Measurements from ENCODE around the gene DGUOK.
"Not testable (repeated sequence)": the region's sequence is repeated elsewhere in the genome, so short reads cannot be mapped to it uniquely, and the experiment has no call there.

Gene DGUOK

DNA sequence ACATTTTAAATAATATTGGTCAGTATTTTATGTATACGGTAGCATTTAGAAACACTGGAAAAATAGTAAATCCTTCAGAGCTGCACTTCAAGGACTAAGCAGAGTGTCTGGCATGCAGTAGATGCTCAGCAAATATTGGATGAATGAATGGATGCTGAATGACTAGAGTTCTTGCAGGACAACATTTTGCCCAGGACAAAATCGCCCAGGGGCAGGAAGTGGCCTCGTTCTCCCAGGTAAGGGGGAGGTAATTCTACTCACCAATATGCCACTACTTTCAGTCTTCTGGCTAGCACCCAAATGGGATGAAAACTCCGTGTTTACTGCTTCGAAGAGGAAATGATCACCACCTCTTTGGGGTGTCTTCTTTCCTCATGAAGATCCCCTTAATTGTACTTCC is 4.0 kb upstream of the DGUOK start:
- no peak for DNase-seq

DNA sequence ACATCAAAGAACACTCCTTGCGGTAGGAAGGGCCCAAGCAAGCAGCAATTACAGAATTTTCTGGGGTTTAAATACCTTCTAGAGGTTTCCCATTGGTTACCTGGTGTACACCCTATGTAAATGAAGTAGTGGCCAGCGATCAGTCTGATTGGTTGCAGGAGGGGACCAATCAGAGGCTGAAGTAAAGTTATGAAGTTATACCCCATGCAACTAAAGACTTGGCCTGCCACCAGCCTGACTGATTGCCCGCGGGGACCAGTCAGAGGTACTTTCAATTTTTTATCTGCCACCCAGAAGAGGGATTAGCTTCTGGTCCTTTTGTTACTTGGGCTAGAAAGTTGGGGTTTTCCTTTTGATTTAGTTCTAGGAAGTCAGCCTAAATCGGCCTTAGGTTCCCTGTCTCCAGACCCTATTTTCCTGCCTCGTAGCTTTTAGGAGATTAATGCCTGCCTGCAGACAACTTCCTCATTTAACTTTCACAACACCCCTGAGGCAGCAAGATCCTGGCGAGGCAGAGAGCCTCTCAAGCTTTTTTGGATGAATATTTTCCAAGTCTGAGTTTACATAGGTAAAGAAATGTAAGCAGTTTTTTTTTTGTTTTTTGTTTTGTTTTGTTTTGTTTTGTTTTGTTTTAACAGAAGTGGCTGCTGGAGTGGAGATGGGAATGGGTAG is 1.5 kb upstream of the DGUOK start:
- no peak for DNase-seq

DNA sequence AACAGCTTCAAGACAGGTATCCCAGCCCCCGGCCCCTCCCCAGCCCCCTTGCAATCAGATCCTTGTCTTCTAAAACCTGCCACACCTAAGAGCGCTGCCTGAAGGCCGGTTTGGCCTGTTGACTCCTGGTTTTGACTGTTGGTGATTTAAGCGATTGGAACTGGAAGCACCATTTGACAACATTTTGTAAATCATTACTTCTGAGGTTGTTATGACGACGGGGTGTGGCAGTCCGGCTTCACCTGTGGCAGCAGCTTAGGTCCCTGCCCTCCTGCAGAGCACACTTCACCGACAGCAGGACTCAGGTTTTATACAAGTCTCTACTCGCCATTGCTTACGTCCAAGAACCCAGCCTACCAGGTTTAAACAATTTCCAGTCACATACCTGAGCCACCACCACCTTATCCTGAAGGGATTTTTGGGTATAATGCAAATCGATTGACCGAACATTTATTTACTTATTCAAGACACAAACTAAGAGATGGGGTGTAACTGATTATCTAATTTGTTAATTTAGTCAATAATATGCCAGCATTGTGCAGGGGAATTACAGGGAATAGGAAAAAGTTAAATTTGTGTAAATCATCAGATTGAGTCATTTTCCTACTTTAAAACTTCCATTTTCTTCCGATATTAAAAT is 707 bp upstream of the DGUOK start:
- DNase-seq = no peak

DNA sequence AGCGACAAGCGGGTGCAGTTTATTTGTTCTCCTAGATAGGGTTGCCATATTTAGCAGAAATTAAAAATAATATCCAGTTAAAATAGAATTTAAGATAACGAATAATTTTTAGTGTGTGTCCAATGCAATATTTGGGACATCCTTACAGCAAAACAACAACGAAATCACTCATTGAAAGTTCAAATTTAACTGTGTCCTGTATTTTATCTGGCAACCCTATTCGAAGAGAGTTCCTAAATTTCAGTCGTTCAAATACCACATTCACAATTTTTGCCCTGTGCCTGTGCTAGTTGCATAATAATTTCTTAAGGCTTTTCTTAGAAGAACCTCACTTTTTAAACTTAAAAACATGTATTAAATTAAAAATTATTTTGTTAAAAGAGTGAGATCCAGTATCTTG is 664 bp downstream of the DGUOK start:
- no peak for DNase-seq

DNA sequence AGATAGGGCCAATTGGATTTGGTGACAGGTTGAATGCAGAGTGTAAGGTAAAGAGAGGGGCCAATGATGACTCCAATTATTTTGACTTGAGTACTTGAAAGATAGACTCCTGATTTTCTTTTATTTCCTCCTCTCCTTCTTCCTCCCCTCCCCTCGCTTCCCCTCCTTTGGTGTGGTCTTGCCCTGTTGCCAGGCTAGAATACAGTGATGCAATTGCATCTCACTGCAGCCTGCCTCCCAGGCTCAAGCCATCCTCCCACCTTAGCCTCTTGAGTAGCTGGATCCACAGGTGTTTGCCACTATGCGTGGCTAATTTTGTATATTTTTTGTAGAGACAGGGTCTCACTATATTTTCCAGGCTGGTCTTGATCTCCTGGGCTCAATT is 2.3 kb downstream of the DGUOK start:
- DNase-seq = no peak

DNA sequence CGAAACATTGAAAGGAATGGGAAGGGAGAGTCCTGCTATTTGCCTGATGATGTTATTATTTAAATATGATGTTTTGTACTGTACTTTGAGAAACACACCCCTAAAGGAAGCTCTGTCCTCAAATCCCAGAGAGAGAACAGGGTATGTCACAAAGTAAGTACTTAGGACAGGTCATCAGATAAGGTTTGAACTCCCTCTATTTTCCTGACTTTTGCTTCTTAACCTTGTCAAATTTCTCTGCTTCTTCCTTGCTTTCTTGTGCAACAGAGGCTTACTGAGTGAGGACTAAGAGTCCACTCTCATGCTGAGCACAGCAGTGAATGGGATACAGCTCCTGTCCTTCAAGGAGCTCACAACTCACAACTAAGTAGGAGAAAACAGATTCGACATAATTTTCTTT is 3.7 kb downstream of the DGUOK start:
- no peak for DNase-seq

DNA sequence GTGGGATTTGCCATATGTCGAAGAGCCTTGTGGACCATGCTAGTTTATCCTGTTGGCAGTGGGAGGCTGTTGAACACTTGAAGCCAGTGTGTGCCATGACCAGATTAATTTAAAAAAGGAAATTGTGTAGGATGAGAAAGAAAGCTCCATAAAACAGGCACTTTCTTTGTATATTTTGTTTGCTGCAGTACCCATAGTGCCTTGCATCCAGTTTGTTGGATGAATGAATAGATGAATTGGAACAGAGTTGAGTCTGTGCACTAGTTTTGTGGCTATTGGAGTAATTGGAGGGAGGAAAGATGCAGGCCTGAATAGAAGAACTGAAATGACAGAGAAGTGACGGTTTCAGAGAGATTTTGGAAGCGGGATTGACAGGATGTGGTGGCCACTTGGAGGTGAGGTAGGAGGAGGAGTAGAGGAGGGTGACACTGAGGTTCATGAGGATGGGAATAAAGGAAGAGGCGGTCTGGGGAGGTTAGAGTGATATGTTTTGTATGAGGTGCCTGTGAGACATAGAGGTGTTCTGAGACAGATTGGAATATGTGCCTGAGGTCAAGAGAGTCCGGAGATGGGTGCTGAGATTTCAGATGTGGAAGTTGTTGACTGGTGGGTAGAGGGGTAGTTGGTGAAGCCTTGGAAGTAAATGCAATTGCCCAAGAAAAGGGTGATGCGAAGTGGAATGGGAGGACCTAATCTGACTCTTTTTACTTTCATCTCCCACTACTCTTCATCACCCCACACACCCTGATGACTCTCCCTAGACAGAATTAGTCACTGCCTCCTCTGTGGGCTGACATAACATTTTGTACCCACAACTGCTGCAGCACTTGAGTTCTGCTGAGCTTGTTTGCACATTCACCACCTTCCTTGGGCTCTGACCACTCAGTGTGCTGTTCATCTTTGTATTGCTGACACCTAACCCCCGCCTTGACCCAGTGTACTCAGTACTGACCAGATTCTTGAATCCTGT is 5.1 kb downstream of the DGUOK start:
- peak; percentile 74 for DNase-seq

DNA sequence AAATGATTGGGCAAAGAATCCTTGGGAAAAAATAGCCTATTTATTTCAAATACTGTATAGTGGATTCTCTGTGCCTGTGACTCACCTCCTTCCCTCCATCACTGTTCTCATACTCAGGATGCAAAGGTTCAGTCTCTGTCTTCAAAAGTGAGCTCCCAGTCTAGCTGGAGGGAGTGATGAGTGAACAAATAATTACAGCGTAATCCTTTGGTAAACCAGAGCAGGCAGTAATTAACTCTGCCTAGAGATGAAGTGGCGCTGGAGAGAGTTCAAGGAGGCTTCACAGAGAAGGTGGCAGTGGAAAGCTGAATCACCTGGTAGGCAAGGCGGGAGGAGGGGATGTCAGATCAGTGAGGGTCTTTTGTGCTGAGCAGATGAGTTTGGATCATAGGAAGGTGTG is 6.5 kb downstream of the DGUOK start:
- no peak for DNase-seq

DNA sequence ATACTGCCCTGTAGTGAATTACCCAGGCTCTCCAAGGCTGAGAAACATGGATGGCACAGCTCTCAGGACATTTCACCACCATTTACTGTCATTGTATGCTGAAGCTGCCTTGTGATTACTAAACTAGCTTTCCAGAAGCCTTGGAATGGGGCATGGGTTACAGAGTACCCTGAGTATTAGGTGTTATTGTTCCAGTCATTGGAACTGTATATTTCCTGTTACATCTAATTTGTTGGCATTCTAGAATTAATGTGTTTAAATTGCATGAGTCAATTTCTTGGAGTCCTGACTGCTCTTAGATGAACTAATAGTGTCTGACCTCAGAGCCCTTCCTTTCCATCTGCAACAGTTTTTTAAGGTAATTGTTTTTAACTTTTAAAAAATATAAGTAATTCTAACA is 9.0 kb downstream of the DGUOK start:
- DNase-seq = no peak

DNA sequence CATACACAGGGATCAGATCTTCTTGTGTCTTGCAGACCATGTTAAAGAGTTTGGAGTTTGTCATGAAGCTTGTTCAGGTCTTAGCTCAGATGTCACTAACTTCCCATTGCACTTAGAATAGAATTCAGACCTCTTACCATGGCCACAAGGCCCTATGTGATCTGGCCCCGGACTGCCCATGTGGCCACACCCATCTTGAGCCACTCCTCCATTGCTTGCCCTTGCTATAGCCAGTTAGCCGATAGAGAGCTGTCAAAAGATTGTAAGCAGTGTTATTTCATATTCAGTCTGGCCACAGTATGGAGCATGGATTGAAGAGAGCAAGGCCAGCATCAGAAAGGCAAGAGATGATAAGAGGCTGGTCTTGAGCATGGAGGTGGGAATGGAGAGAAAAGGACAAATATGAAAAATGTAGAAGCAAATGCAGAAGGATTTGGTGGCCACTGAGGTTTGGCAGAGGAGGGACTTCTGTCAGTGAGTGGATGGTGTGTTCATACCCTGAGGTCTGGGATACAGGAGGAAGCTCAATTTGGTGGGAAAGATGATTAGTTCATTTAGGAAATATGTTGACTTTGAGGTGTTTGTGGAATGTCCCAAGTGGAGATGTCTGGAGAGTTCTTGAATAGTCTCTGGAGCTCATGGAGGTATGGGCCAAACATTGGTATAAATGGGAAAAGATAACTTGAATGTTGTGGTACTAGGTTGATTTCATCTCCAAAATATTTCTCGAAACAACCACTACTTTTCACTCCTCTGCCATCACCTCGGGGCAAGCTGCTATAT is 10.6 kb downstream of the DGUOK start:
- DNase-seq = no peak

DNA sequence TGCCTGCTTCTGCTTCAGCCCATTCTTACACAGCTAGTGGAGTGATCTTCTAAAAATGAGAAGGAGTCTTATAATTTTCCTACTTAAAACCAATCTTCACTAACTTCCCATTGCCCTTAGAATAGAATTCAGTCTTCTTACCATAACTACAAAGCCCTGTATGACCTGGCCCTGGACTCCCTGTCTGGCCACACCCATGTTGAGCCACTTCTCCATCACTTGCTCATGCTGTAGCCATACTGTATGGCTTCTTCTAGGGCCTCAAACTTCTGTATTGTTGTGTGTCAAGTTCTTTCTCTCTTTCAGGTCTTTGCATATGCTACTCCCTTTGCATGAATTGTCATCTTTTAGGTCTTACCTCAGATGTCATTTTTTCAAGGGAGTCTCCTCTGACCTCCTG is 11.2 kb downstream of the DGUOK start:
- DNase-seq = no peak

DNA sequence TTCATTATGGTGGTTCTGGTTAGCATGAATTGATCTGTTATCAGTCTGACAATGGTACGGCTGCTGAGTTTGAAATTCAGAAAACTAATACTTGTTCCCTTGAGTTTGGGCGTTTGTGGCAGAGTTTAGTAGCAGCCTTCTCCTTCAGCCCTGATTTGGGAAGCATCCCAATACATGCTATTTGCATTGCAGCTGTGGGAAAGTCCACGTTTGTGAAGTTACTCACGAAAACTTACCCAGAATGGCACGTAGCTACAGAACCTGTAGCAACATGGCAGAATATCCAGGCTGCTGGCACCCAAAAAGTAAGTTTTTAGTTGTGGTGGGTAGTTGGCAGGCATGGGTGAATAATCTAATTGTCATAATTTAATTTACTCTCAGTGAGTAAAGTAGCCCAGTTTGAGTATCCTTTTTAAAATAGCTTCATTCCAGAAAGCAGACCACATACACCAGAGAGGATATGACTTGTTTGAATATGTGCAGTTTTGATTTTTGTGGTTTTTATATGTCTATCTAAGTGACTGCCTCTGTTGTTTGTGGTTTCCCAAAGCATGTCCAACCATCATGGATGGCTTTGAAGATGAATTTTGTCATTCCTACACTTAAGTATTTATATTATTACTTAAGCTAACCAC is 12.2 kb downstream of the DGUOK start:
- DNase-seq = no peak

DNA sequence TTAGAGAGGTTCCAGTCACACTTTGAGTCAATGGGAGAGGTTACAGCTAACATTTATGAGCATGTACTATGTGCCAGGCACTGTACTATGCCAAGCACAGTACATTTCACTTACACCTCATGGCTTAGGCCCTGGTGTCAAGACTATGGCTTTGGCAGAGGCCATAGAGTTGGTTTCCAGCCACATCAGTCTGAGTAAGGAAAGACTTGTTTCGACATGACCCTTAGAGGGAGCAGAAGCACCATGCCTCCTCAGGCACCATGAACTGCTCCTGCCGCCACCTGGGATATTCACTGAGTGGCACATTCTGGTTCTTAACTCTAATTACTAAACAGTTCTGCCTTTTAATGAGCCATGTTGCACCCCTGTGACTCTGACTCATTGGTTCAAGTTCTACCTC is 12.7 kb downstream of the DGUOK start:
- no peak for DNase-seq

DNA sequence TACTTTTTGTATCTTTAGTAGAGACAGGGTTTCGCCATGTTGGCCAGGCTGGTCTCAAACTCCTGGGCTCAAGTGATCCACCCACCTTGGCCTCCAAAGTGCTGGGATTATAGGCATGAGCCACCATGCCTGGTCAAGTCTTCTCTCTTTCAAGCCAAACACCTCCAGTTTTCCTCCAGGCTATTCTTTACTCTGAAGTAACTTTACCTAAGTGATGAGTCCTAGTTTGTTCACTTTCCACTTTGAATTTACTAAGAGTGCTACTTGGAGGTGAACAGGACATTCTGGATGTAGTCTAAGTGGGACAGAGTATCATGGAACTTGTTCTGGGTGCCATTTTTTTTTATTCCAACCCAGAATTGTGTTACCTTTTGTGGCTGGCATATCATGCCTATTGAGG is 13.4 kb downstream of the DGUOK start:
- not testable (repeated sequence) for DNase-seq

DNA sequence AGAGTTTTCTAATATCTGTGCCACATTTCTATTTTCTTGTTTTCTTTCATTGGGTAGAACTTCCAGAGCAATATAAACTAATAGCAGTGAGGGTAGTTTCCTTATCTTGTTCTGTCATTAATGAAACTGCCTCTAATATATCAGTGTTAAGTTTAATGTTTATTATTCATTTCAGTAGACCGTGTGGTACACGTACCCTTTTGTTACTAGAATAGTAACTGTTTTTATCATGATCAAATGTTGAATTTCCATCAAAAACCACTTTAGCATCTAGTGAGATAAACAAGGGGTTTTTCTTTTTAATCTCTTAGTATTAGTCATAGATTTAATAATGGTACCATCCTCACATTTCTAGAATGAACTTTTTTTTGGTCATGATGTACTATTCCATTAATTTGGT is 16.0 kb downstream of the DGUOK start:
- no peak for DNase-seq

DNA sequence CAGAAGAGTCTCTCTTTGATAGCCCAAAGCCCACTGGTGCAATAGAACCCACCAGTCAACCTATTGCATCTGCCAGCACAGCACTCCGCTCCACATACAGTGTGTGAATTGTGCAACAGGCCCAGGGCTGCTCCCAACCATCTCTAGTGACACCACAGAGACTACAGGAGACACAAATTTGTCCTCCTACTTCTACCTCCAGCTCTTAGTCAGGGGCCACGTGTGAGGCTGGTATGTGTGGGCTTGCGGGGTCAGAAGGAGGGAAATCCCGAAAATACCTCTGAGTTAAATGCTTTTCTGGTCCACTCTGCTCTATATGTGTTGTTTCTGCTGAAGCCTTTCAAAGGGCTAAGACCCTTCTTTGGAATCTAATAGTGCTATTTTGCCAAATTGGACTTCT is 18.0 kb downstream of the DGUOK start:
- DNase-seq = peak; percentile 48

DNA sequence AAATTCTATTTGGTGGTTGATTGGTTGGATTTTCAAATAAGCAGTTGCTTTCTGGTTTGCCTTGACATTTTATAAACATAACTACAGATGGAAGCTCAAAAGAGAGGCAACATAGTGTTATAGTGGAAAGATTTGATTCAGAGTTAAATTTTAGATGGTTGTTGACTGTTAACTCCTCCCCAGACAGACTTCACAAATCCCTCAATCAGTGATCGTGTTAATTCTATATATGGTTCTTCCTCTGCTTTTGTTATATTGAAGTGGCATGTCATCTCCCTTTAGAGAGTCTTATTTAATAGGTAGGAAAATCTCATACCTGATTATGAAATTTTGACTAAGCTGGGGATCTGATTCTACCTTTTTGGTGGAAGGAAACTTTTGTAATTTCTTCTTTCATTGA is 19.5 kb downstream of the DGUOK start:
- no peak for DNase-seq

DNA sequence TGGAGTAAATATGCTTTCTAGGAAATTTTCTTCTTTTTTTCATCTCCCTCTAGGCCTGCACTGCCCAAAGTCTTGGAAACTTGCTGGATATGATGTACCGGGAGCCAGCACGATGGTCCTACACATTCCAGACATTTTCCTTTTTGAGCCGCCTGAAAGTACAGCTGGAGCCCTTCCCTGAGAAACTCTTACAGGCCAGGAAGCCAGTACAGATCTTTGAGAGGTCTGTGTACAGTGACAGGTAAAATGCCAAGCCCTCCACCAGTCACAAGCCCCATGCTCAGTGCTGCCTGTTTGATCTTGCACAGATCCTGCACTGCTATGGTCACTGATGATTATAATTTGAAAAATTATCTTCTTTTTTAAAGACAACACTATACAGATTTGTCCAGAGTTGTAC is 20.0 kb downstream of the DGUOK start:
- no peak for DNase-seq

DNA sequence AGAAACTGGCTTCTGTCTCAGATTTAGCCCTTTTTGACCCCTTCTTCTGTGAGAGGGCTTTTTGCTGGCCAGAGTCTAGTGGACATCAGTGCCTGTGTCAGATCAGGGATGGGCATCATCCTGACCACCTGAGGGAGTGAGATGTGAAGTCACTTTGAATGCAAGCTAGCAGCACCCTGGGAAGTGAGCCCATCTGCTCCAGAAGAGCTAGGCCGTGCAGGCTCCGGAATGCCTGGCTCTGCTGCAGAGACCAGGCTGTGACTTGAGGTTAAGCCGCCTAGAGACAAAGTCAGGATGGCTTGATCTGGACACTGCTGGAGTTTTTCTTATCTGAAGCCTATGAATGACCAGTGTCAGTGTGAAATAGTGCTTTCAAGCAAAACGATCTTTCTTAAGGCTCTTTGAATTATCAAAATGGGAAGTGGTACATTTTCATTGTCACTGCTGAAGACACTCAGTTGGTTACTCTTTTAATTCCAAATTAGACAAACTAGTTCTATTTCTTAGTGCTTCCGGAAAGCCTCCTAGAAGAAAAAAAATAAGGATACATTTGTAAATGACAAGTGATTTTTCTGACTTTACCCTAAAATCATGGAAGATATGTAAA is 20.8 kb downstream of the DGUOK start:
- DNase-seq = no peak

DNA sequence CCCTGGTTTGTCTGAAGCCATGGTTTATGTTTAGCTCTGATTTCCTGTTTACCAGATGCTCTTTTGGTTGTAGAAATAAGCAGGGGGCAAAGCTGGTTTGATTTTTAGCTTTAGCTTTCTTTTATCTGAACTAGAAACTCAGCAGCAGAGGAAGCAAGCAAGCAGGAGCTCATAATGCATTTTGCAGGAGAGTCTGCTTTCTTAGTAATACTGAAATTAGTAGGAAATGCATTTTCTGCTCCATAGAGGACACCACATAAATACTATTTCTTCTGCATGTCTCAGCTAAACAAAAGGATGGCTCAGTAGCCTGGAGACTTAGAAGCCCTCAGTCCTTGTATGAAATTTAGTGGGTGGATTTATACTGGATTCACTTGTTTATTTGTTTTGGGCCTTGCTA is 23.1 kb downstream of the DGUOK start:
- no peak for DNase-seq

DNA sequence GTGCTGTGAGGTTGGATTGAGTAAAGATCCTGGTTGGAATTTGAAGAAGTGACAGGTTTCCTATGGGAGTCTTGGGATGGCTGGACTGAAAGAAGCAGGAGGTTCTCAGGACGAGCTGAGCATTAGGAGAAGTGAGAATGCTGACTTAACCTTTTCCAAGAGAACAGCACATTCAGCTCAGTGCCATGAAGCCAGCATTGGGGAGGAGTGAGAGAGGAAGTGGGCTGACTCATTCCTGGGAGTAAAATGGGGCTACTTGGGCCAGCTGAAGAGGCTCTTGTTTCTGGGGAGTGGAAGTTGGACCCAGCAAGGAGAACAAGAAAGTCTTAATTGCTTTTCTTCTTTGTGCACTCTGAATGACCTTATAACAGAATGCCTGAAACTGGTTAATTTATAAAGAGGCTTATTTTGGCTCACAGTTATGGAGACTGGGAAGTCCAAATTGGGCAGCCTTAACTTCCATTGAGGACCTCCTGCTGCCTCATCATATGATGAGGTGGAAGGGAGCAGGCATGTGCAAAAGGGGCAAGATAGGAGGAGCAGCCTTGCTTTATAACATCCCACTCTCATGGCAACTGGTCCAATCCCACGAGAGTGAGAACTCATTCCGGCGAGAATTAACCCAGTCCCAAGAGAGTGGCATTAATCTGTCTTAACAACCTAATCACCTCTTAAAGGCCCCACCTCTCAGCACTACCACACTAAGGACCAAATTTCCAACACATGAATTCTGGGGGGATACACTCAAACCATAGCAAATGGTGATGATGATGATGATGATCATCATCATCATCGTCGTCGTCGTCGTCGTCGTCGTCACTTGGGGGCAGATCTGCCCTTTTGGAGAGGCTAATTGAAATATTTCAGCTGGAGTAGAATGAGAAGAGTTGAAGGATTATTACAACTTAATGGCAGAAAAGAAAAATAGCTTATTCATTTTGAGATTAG is 26.1 kb downstream of the DGUOK start:
- no peak for DNase-seq

Data from stimulated activated CD4-positive, alpha-beta T cell treated with anti-CD3 and anti-CD28 coated beads, Interleukin-4, amount 100 ng/mL, for 24 hours (primary cell).